Stimulated activated CD8-positive, alpha-beta memory T cell treated with anti-CD3 and anti-CD28 coated beads, Interleukin-15, amount 100 ng/mL, for 1 hour (primary cell): ENCODE measurements around the gene HES7.
"Not testable (repeated sequence)": the region's sequence is repeated elsewhere in the genome, so short reads cannot be mapped to it uniquely, and the experiment has no call there.

Experiments used
- DNase-seq: peaks from one replicate; pipeline ENCODE4 v3.0.0-alpha.2; 2020; ENCODE audit warnings: low read depth

HES7 gene

DNA sequence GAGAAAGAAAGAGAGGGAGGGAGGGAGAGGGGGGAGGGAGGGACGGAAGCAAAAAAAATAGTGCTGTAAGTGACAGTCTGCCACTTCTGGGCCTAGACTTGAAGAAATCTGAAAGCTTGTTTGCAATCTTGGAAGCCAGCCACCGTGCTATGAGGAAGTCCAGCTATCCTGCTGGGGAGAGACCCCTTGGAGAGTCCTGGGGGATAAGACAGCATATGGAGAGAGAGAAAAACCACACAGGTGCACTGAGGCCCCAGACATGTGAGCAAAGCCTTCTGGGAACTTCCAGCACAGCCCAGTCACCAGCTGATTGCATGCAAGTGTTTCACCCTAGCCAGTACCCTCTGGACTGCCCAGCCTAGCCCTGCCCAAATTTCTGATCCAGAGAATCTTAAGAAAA is 23.8 kb downstream of the HES7 start:
- DNase-seq, result no peak

DNA sequence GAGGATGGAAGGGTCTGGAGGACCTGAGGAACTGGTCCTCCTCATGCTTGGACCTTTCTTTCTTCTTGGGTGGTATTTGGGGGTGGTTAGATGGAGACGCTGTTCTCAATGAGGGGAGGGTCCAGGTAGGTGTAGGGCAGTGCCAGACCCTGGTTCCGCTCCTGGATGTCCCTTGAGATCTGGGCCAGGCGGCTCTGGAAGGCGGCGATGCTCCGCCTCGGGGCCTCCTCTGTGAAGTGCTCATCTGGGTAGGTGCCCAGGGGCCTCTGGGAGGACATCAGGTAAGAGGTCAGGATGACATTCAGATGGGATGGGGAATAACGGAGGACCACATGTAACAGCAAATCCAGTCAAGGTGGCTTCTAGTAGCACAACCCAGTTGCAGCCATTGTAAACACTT is 27.4 kb downstream of the HES7 start:
- no peak for DNase-seq

DNA sequence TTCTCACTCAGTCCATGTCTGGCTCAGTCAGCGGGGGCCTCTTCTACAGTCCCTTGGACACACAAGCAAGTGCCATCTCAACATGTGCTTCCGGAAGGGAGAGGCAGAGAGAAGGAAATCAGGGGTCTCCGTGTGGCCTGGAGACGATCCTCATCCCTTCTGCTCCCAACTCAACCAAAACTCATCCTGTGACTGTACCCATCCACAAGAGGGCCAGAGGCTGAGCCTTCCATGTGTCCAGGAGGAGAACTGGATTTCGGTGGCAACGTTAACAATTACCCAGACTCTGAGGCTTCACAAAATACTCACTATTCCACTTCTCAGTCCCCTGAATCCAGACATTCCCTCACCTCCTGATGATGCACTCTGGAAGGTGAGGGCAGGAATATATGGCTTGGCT is 28.5 kb downstream of the HES7 start:
- no peak for DNase-seq

DNA sequence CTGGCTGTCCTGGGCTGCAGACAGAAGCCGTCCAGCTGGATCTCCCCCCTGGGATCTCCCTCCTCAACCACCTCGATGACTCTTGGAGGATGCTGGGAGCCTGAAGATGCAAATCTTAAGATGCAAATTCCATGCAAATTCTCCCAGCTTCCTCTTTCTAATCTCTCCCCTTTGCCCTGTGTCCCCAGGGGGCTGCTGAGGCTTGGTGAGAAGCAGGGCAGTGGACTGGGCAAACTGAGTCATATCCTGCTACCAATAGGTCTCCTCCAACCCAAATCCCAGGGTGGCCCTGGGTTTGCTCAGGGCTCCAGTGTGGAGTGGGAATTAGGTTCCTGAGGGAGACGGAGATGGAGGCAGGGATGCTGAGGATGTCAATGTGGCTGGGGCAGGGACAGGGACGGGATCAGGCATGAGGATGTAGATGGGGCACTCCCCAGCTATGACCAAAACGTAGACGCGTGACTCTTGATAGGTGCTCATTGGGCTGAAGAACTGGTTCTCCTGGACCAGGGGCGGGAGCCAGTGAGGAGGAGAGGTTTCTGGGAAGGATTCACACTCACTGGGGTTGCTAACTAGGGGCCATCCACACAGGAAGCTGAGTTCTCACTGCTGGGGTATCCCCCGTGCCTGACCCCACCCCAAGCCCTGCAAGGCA is 32.7 kb downstream of the HES7 start:
- no peak for DNase-seq

DNA sequence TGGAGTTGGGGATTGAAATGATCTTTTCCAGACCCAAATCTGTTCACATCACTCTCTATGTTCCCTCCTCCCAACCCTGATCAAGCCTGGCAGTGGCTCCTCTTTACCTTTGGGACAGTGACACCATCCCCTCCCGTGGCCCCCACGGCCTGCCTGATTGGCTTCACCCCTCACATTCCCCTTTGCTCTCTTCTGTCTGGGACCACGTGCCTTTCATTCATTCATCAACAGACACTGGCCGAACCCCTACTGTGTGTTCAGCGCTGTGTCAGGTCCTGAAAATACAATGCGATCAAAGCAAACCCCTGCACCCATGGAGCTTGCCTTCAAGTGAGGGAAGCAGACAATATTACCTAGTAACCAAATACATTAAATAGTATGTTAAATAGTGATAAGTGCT is 34.2 kb downstream of the HES7 start:
- DNase-seq, result no peak

DNA sequence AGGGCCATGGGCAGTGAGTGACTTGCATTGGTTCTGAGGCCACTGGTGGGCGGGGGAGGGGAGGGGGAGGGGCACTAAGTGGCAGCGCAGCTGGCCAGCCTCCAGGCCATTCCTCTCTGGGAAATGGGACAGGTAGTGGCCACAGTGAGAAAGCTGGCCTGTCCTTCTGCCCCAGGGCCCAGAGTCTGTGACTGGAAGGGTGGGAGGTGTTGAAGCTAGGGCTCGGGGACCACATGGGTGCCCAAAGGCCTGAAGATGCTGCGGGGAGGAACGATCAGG is 36.0 kb downstream of the HES7 start:
- no peak for DNase-seq

DNA sequence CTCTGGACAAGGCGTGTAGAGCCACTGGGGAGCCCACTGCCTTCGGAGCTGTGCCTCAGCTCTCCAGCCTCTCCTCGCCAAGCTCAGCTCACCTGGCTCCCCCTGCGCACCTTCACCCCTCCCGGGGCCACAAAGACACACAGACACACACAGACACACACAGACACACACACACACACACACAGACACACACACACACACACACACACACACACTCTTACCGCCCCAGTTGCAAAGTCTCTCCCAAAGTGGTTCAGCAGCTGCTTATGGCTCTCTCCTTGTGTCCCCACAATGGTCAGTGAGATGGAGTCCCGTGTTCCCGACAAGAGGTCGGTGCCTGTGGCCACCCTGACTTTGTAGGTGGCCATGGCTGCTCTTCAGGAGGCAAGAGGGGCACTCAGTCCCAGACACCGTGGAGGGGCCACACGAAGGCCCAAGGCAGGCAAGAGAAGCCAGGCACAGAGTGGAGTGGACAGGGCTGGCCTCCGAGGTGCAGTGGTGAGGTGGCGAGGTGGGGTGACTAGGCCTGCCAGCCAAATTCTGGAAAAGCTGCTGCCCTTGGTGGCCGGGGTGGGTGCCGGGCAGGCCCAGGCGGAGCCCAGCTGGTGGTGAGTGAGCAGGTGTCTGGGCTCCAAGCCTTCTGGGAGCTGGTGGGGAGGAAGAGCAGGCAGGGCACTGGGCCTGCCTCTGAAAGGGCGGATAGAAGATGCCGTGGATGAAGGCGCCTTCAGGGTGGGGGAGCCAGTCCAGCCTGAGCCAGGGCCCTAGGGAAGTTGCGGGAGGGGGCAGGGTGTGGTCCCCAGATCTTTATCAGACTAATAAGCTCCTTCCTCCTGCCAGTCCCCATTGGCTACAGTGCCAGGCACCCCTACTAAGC is 36.6 kb downstream of the HES7 start, which contains the start of gene ALOX12B:
ALOX12B (minus strand) TSS at position 642 of the 877 bp plus-strand sequence; CDS start at position 368, 274 bp downstream.
- DNase-seq, result no peak

DNA sequence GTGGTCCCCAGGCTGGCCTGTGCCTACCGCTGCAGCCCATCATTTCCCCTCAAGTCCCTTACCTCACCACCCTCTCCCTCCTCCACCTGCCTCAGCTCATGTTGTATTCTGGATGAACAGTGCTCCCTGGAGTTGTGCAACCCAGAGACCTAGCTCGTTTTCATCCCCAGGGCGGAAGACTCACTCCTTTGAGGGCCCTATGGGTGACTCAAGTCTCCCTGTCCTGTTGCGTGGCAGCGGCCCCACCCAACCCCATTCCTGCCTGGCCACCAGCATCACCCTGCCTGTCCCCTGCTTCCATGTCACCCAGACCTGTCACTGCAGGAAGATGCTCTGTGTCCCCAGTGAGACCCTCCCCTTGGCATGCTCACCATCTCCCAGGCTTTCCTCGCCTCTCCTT is 39.7 kb downstream of the HES7 start:
- DNase-seq, result no peak

DNA sequence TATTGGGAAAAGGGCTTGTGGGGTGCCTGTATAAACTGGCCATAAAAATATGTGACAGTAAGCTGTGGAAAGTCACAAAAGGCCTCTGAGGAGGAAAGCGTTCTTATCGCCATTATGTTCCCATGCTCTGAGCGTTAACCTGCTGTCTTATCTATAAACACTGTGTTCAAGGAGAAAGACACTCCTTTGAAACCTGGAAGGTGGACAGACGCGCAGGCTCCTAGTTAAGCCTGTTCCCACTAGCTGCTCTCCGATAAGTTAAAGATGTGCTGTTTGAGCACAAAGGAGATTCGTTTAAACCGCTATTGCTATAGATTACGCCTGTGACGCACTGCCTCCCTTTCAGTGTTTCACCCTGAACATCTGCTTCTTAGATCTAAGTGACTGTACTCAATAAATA is 41.6 kb downstream of the HES7 start:
- DNase-seq, result no peak

DNA sequence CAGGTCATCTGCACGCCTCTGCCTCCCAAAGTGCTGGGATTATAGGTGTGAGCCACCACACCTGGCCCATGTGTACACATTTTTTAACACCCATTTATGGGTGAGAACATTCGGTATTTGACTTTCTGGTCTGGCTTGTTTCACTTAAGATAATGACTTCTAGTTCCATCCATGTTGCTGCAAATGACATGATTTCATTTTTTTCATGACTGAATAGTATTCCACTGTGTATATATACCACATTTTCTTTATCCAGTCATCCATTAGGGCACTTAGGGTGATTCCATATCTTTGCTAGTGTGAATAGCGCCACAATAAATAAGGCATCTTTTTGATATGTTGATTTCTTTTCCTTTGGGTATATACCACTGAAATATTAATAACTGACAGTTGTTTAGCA is 42.0 kb downstream of the HES7 start:
- no peak for DNase-seq

DNA sequence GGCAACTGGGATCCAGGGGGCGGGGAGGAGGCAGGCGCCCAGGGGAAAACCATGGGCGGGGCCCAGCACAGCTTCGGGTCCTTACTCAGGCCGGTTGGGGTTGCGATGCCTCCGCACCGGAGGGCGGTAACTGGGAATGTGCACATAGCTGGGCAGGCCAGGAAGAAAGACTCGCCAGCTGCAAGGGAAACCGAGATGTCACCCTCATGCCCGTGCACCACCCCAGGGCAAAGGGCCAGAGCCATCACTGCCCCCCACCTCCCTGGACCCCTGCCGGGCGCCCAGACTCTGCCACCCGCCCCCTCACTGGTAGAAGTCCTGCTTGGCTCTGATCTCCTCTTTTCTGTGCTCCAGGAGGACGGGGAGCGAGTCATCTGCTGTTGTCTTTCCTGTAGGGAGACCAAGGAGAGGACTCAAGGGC is 43.1 kb downstream of the HES7 start:
- no peak for DNase-seq

DNA sequence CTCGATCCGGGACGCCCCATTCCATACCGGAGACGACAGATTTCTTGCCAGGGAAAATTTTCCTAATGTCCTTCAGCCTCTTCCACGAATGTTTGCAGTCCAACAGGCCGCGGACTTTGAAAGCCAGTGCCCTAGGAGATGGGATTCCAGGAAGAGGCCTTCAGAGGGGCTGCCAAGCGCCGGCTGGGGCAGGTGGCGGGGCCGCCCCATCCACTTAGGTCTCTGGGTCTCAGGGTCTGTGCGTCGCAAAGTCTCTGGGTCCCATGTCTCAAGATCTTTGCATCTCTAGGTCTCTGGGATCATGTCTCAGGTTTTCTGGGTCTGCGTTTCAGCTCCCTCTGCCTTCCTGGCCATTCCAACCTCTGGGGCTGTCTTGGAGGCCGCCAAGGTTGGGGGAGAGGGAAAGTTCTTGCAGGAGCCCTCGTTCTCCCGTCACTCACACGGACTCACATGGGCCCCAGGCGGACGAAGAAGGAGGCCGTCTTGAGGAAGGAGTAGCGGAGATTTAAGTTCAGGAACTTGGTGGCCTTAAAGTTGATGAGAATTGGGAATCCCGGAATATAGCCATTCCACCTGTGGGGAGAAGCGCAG is 43.6 kb downstream of the HES7 start:
- no peak for DNase-seq

DNA sequence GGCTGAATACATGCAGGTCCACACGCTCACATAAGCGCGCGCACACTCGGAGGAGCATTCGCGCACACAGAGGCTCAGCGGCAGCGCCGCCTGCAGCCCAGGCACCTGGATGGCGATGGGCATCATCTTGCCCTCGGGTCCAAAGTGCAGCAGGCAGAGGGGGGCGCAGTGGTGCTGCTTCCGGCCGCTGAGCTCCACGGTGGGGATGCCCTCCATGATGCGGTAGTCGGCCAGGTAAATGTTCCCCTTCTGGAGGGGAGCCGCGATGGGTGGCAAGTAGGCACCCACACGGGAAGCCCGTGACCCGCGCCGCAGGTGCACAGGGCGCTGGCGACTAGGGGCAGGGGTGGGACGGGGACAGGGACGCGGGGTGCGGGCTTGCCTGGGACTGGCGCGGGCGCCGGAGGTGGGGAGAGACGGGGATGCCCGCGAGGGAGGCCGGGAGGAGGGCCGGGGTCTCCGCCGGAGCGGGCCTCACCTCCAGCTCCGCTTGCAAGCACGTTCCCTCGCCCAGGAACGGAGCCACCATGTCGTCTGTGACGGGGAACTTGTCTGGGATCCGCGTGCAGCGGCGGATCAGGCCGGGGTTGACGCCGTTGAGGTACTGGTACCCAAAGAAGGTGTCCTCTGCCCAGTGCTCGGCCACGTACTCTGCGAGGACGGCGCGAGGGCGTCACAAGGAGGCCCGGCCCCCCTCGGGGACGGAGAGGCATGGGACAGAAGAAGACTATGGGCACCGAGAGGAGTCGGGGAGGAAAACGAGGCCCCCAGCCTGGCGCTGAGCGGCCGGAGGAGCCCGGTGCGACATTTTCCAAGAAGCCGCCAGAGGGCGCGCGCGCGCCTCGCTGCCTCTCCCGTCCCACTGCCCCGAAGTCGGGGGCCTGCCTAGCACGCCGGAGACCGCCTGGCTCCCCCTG is 44.4 kb downstream of the HES7 start:
- peak; percentile 54 for DNase-seq

DNA sequence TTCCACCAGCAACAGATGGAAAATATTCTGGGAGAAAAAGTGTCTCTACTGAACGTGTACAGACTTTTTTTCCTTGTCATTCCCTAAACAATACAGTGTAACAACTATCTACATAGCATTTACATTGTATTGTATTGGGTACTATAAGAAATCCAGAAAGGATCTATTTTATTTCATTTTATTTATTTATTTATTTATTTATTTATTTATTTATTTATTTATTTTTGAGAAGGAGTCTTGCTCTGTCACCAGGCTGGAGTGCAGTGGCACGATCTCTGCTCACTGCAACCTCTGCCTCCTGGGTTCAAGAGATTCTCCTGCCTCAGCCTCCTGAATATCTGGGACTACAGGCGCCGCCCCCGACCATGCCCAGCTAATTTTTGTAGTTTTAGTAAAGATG is 46.0 kb downstream of the HES7 start:
- not testable (repeated sequence) for DNase-seq

DNA sequence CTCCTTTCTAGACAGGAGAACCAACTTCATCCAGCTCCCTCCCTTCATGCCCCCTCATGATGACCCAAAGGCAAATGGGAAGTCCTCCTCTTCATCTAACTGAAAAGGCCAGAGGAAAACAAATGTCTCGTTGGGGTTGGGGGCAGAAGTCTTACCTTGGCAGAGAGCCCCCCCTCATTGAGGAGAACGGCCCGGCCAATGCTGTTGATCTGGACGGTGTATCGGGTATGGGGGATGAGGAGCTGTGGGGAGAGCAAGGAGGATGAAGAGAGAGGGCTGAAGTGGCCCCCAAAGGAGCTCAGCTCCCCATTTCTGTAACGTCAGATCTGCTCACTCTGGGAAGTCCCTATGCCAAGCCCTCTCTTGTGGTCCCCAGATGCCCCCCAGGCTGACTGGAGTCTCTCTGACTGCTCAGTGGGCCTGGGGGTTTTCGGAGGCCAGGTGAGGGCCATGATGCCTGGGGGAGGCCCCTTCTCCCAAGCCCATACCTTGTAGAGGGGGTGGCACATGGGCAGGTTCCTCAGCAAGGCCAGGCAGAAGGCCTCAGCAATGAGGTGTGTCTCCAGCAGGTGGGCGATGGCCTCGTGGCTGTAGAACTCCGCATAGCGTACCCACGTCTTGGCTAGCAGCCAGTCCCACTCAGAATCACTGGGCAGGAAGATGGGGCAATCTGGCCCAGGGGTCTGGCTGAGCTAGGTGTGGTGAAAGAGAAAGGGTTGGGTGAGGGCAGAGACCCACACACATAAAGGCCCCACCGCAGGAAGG is 47.2 kb downstream of the HES7 start:
- no peak for DNase-seq

DNA sequence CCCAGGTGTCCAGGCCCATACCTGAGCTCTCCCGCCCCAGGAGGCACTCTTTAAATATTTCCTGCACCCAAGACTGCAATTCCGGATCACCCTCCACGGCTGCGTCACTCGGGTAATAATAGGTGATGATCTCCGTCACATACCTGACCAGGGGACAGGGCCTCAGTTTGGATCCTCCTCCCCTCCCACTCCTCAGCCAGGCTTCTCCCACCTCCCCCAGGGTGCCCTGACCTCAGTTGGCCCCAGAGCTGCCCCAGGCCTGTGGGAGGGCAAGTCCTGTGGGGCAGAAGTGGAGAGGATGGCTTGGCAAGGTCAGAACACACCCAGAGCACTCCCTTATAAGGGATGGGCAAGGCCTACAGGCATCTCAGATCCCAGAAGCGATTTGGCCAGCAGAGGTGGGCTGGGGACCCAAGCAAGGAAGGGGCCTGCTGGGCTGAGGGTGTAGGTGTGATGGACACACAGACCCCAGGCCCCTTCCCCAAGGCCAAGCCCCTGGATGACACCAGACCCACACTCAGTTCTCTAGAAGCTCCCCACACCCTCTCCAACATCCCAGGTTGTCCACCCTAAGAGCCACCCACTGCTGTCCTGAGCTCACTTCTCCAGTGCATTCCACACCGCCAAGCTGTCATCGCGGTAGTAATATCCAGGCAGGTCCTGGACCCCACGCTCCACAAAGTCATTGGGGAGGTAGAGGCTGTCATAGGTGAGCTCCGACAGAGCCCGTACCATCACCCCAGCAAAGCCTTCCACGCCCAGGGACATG is 48.1 kb downstream of the HES7 start:
- no peak for DNase-seq

DNA sequence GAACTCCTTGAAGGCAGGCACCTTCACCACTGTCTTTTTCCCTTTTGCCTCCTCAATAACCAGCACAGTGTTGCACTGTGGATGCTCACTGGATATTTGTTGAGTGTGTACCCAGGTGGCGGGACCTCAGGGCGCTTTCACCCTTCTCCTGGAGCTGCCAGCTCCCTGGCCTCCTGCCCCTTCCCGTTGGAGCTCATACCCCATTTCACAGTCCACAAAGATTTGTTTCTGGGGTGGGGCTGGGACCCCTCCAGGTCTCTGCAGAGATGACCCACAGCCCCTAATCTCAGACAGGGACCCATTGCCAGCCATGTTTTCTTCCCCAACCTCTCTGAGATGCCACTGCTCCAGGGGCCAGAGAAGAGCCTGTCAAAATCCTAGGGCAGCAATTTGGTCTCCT is 48.8 kb downstream of the HES7 start:
- no peak for DNase-seq

DNA sequence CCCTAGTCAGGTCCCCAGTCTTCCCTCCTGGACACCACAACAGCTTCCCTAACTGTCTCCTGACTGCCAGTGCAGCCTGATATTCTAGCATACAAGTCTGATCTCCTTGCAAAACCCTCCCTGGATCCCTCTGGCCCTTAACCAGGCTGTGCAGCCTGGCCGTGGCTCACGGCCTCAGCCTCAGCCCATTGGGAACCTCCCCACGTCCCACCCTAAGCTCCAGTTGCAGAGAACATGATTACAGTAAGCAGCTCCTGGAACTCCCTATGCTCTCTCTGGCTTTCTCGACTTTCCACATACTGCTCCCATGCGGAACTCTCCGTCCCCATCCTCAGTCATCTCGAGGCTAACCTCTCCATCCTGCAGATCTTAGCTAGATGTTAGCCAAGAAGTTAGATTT is 49.4 kb downstream of the HES7 start:
- DNase-seq, result no peak

DNA sequence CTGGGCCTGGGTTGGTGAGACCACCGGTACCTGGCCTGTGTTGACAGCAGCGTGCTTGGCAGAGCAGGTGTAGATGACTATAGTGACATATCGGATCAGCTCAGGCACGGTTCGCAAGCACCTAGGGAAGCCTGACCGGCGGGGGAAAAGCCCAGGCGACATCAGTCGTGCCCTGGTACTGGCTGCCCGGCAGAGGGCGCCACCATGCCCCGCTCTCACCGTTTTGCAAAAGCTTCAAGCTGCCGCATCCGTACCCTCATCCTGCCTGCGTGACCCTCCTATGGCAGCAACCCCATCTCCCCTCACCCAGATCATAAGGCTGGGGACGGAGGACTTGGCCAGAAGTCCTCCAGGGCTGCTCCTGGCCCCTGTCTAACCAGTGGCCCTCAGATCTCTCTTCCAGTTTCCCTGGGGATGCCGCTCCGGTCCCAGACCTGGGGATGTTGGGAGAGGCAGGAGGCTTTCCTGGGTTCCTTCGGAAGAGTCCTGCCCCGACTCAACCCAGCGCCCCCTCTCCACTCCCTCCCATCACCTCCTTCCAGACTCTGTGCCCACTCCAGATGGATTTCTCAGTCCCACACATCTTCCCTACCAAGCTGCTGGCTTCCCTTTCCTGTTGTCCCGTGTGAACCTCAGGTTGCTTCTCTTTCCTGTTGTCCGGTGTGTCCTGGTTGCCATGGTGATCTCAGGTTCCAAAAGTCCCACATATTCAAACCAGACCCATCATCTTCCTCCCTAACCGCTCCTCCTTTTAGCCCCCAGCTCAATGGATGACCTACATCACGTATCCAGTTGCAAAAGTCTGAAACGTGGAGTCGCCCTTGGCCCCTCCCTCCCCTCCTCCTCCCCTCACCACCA is 50.0 kb downstream of the HES7 start:
- peak; percentile 70 for DNase-seq
